Endothelial cell of umbilical vein (primary cell): Measurements from ENCODE around the gene GSG1L. TPM values are rescaled to one million over a fixed set of nuclear protein-coding genes. Genes with fewer than 3 reads are reported as not detected.

Experiments used
- BruUV-seq: library from RNA; stranded (reverse); fragments of 400-500 nt; replicated peaks from 2 replicates; lab custom pipeline; 2021; lab: Mats Ljungman, UMichigan
- CTCF ChIA-PET: fragments of 300-600, 350-600 bp; sonication (Branson Sonifier 250); formaldehyde crosslinking; loops from one replicate; lab custom pipeline; 2021; ENCODE audit warnings: antibody characterized with exemption, inconsistent platforms; lab: Charles Lee
- POLR2A ChIA-PET: fragments of 300-600, 350-600 bp; sonication (Branson Sonifier 250); formaldehyde crosslinking; loops from one replicate; lab custom pipeline; 2021; ENCODE audit warnings: antibody characterized with exemption, inconsistent platforms; lab: Charles Lee
- DNase-seq: peaks from one replicate; pipeline ENCODE4 v3.0.0-alpha.2; 2011; ENCODE audit warnings: low read depth, low spot score
- FAIRE-seq: peaks from 2 replicates; lab custom pipeline; 2011; peaks lifted over from hg19 to GRCh38; lab: Jason Lieb, UNC
- H2AFZ ChIP-seq: 2 replicates; pipeline ENCODE4 v1.6.0; 2012; ENCODE audit warnings: low read depth, low read length, control low read depth, inconsistent platforms
- H3K27ac ChIP-seq: 2 replicates; pipeline ENCODE4 v1.5.1; 2011; ENCODE audit warnings: low read depth, mild to moderate bottlenecking, control low read depth, low read length, moderate library complexity; ENCODE audit not compliant: insufficient read depth
- H3K27me3 ChIP-seq, 2 experiments: 2 replicates each; pipeline versions ENCODE4 v1.6.0 to v1.6.1; 2011; ENCODE audit warnings: low read length in 2 of 2, mixed read lengths in 1 of 2; ENCODE audit not compliant: control insufficient read depth in 2 of 2, insufficient read depth in 2 of 2
- H3K36me3 ChIP-seq, 2 experiments: 2 replicates in 1 of 2; 3 replicates in 1 of 2; pipeline ENCODE4 v1.5.1; 2011; ENCODE audit warnings: low read length in 2 of 2, mild to moderate bottlenecking in 1 of 2, moderate library complexity in 1 of 2; ENCODE audit not compliant: control insufficient read depth in 2 of 2, insufficient read depth in 2 of 2; ENCODE audit errors: extremely low read depth in 1 of 2
- H3K4me1 ChIP-seq: 3 replicates; pipeline ENCODE4 v1.5.1; 2011; ENCODE audit warnings: mild to moderate bottlenecking, low read length; ENCODE audit not compliant: control insufficient read depth, insufficient read depth; ENCODE audit errors: extremely low read depth
- H3K4me2 ChIP-seq: 2 replicates; pipeline ENCODE4 v1.6.1; 2011; ENCODE audit warnings: low read length, control low read depth, mixed read lengths; ENCODE audit not compliant: insufficient read depth
- H3K4me3 ChIP-seq, 3 experiments: fragments of 200-600 bp in 1 of 3; sonication (generic), shearing (Covaris generic) in 1 of 3; replicated peaks in 1 of 3; 2 replicates each; pipeline ENCODE4 v1.5.1; 2011 to 2016; ENCODE audit warnings: control low read depth in 3 of 3, low read length in 3 of 3, mild to moderate bottlenecking in 2 of 3, inconsistent platforms in 1 of 3, low read depth in 1 of 3, moderate library complexity in 1 of 3; ENCODE audit not compliant: insufficient read depth in 1 of 3
- H3K79me2 ChIP-seq: 2 replicates; pipeline ENCODE4 v1.6.0; 2012; ENCODE audit warnings: low read length, inconsistent platforms; ENCODE audit not compliant: control insufficient read depth, insufficient read depth
- H3K9ac ChIP-seq: replicated peaks from 2 replicates; pipeline ENCODE3; 2011; ENCODE audit warnings: low read length, control low read depth; ENCODE audit not compliant: insufficient read depth; ENCODE audit errors: extremely low read depth
- H3K9me1 ChIP-seq: replicated peaks from 3 replicates; pipeline ENCODE4 v1.6.0; 2011; ENCODE audit warnings: mild to moderate bottlenecking, low read length; ENCODE audit not compliant: control insufficient read depth, insufficient read depth; ENCODE audit errors: extremely low read depth
- H3K9me3 ChIP-seq: replicated peaks from 2 replicates; pipeline ENCODE4 v1.5.1; 2012; ENCODE audit warnings: low read length, inconsistent platforms; ENCODE audit not compliant: control insufficient read depth, insufficient read depth
- H4K20me1 ChIP-seq: replicated peaks from 2 replicates; pipeline ENCODE3; 2011; ENCODE audit warnings: mild to moderate bottlenecking, low read length; ENCODE audit not compliant: control insufficient read depth, insufficient read depth; ENCODE audit errors: extremely low read depth
- POLR2AphosphoS5 ChIP-seq: IDR thresholded peaks from 2 replicates; pipeline ENCODE4 v1.6.1; 2012; ENCODE audit warnings: low read depth, mild to moderate bottlenecking, control low read depth, low read length, moderate library complexity; ENCODE audit not compliant: insufficient read depth
- dilution Hi-C: fragments of 300-500 bp; cut with MboI; formaldehyde crosslinking; loops from one replicate; pipeline ENCODE4 v1.15.0; 2019; ENCODE audit warnings: low sequenced_read_pairs; ENCODE audit not compliant: extremely low pct_ligation_motif_present
- intact Hi-C: fragments of 100-400 bp; cut with micrococcal nuclease; formaldehyde crosslinking; loops from one replicate; pipeline ENCODE4 v1.10.0; 2022
- polyA plus RNA-seq, 4 experiments: library from polyadenylated mRNA; depleted of rRNA in 3 of 4; stranded (reverse) in 3 of 4; unstranded in 1 of 4; fragments of >200 nt; gene quantifications; 2 replicates each; pipeline versions ENCODE4 v1.2.1 to v1.2.3, GENCODE V29; 2011 to 2012; ENCODE audit warnings: missing spikeins in 1 of 4
- total RNA-seq: library from RNA; stranded (reverse); gene quantifications from 2 replicates; pipeline ENCODE4 v1.2.3, GENCODE V29; 2021
- TF ChIP-seq, protein P1 (sequence below): IDR thresholded peaks from 2 replicates; pipeline ENCODE4 v1.6.1; 2011; ENCODE audit not compliant: insufficient read depth, insufficient read length

Gene GSG1L
- total and polyA plus RNA-seq, 2 donors (not counting 3 experiments of a cell fraction or from before 2014, with no cell fraction given), result 0.06 TPM; not detected in 1

DNA sequence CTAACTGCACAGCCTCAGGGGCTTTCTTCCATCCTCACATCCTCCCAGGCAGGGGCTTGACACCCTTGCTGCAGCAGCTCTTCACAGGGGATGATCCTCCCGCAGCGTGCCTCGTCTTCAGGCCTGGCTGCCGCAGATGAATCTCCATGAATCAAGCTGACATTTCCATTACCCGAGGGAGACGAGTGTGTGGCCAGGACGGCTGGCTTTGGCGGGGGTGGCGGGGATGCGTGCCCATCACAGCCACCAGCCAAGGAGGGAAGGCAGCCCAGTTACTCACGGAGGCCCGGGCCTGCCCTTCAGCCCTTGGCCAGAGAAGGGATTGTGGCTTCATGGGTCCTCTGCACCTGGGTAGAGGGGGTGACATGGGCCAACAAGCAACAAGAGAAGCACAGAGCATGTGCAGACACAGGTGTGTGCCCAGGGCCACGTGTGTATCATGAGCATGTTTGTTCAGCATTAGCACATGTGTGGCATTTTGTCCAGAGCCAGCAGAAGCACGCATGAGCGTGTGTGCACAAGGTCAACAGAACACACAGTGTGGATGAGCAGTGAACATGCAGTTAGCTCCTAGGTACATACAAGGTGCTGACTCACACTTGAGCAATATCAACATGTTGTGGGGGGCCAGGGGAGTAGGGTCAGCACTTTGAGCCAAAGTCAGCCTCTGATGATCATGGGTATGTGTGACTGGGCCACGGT lies 277.1 kb downstream of the GSG1L start:
- no peak overlapping the region for H2AFZ ChIP-seq
- H3K27ac ChIP-seq, result no peak overlapping the region
- H3K9me3 ChIP-seq, result no peaks in the 10 kb centered on the region
- no peaks in the 10 kb centered on the region for H3K36me3 ChIP-seq
- H3K79me2 ChIP-seq, result no peaks in the 10 kb centered on the region
- no TSS peak for BruUV-seq
- intact Hi-C loops (no loop called here), dilution Hi-C loops (no loop called here)
- POLR2A ChIA-PET, result no interaction called here
- H3K4me2 ChIP-seq, result no peak overlapping the region
- H4K20me1 ChIP-seq, result no peaks in the 10 kb centered on the region
- TF ChIP-seq POLR2AphosphoS5, result no peak
- TF ChIP-seq, protein P1, sequence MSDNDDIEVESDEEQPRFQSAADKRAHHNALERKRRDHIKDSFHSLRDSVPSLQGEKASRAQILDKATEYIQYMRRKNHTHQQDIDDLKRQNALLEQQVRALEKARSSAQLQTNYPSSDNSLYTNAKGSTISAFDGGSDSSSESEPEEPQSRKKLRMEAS, result peak; percentile 18
- H3K27me3 ChIP-seq, result no peaks in the 10 kb centered on the region
- no peak for FAIRE-seq
- H3K9ac ChIP-seq, result no peak overlapping the region
- H3K9me1 ChIP-seq, result no peaks in the 10 kb centered on the region
- CTCF ChIA-PET, result no interaction called here
- H3K4me3 ChIP-seq, result no peak overlapping the region
- DNase-seq, result no peak
- H3K4me1 ChIP-seq, result no peaks in the 10 kb centered on the region

DNA sequence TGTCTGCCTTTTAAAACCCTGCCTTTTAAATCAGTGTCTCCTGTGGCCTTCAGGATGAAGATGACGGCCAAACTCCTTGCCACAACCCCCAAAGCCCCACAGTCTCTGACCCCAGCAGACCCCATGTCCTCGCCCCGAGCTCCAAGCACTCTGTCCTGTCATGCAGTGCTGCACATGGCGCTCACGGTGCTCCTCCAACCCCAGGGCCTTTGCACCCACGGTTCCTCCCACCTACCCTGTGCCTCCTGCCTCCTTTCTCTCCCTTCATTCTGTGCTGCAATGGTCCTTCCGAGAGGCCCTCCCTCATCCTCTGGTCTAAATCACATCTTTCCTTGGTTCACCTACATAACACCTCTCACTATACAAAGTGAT lies 278.2 kb downstream of the GSG1L start:
- Histone ChIP-seq H2AFZ (no peak overlapping the region), H3K4me2 (no peak overlapping the region), H3K36me3 (no peaks in the 10 kb centered on the region), H3K27ac (no peak overlapping the region), H3K9ac (no peak overlapping the region), H3K9me1 (no peaks in the 10 kb centered on the region), H3K9me3 (no peaks in the 10 kb centered on the region), H3K4me1 (no peaks in the 10 kb centered on the region), H4K20me1 (no peaks in the 10 kb centered on the region), H3K27me3 (no peaks in the 10 kb centered on the region), H3K4me3 (no peak overlapping the region), H3K79me2 (no peaks in the 10 kb centered on the region)
- no TSS peak for BruUV-seq
- dilution Hi-C loops, result no loop called here
- no peak for FAIRE-seq
- no peak for DNase-seq
- no peak for TF ChIP-seq POLR2AphosphoS5
- CTCF ChIA-PET, result interaction anchor here (1.3 kb wide), 1 partner anchor 94 kb away, joined by 3 read pairs; no protein-coding TSS in a partner anchor
- POLR2A ChIA-PET, result no interaction called here
- intact Hi-C loops, result no loop called here
